K562 treated with DMSO at 1 percent for 12 hours (cell line): Measurements from ENCODE around the gene RFXANK. TPM values are rescaled to one million over a fixed set of nuclear protein-coding genes. Genes with fewer than 3 reads are reported as not detected.

ENCODE experiments used
- total RNA-seq: library from RNA; unstranded; fragments of 300-600 nt; gene quantifications from 2 replicates; pipeline ENCODE4 v1.2.3, GENCODE V29; 2022; ENCODE audit not compliant: insufficient read depth

RFXANK gene
- total RNA-seq, result 146 and 218 TPM in 2 replicates

GRCh38 chr19:19192078-19192882 is at the start of gene RFXANK, which contains the start of gene BORCS8:
Gene RFXANK, plus strand, starts transcription at chr19:19192258. Its CDS starts 1,689 bp downstream, at chr19:19193947.
Gene BORCS8, minus strand, starts transcription at chr19:19192152. Its CDS starts 35 bp downstream, at chr19:19192117.

GRCh38 chr19:19170053-19170872 is 21.8 kb upstream of the RFXANK start, which contains the start of gene MEF2B:
Gene MEF2B, minus strand, starts transcription at chr19:19170263. Its CDS starts 19,528 bp downstream, at chr19:19150735.

GRCh38 chr19:19203012-19203856 is 11.2 kb downstream of the RFXANK start, which contains the start of gene NR2C2AP:
Gene NR2C2AP, minus strand, starts transcription at chr19:19203414. Its CDS starts 354 bp downstream, at chr19:19203060.

GRCh38 chr19:19211499-19212420 is 19.7 kb downstream of the RFXANK start, which contains the start of gene NCAN:
Gene NCAN, plus strand, starts transcription at chr19:19211958. Its CDS starts 4,996 bp downstream, at chr19:19216954.

Other genes with a start within 250 kb of the RFXANK start
- gene SUGP2, start 158.7 kb upstream of the RFXANK start, total RNA-seq, result 39.5 and 84.6 TPM in 2 replicates
- gene ARMC6, start 158.7 kb upstream of the RFXANK start, total RNA-seq, result 28.6 and 29.5 TPM in 2 replicates
- gene SLC25A42, start 128.3 kb upstream of the RFXANK start, total RNA-seq, result 26.2 and 34.5 TPM in 2 replicates
- 36.8 and 38.4 TPM in 2 replicates for gene TMEM161A, start 53.8 kb upstream of the RFXANK start, total RNA-seq
- gene MEF2B, start 22.0 kb upstream of the RFXANK start, total RNA-seq, result 9.1 and 10.9 TPM in 2 replicates
- gene BORCS8, start 106 bp upstream of the RFXANK start, total RNA-seq, result 15.5 and 20.7 TPM in 2 replicates
- 14.4 and 16.8 TPM in 2 replicates for gene NR2C2AP, start 11.2 kb downstream of the RFXANK start, total RNA-seq
- gene NCAN, start 19.7 kb downstream of the RFXANK start, total RNA-seq, result not detected in 2 replicates
- gene TM6SF2, start 81.0 kb downstream of the RFXANK start, total RNA-seq, result not detected in 2 replicates
- 32.2 and 56.4 TPM in 2 replicates for gene SUGP1, start 128.3 kb downstream of the RFXANK start, total RNA-seq
- gene MAU2, start 128.6 kb downstream of the RFXANK start, total RNA-seq, result 16.3 and 45.1 TPM in 2 replicates
- 22.7 and 61.2 TPM in 2 replicates for gene GATAD2A, start 213.4 kb downstream of the RFXANK start, total RNA-seq